AG09319 (cell line): ENCODE data around the gene CRHBP.

Experiments
- DNase-seq: peaks from one replicate; pipeline ENCODE4 v3.0.0-alpha.2; 2010; ENCODE audit warnings: low read depth; ENCODE audit errors: extremely low read depth
- TF ChIP-seq, protein P1 (sequence below): IDR thresholded peaks from 2 replicates; pipeline ENCODE4 v1.5.1; 2011; ENCODE audit warnings: low read depth, mild to moderate bottlenecking, inconsistent platforms, low read length, moderate library complexity

Gene CRHBP

DNA sequence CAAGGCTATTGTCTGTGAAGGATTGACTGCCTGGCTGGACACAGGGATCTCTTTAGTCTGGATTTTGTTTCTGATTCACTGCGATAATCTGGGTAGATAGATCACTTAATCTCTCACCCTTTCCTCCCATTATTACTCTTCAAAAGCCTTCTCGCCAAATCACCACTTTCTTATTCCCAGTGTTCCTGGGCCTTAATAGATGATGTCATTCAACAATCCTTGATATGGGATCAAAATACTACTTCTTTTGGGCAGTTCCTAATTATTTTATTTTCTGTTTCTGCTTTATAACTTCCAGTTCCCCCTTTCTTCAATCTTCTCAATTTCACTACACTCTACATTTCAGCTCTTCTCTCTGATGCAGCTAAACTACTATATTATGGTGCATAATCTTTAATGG lies 6.8 kb upstream of the CRHBP start:
- TF ChIP-seq, protein P1, sequence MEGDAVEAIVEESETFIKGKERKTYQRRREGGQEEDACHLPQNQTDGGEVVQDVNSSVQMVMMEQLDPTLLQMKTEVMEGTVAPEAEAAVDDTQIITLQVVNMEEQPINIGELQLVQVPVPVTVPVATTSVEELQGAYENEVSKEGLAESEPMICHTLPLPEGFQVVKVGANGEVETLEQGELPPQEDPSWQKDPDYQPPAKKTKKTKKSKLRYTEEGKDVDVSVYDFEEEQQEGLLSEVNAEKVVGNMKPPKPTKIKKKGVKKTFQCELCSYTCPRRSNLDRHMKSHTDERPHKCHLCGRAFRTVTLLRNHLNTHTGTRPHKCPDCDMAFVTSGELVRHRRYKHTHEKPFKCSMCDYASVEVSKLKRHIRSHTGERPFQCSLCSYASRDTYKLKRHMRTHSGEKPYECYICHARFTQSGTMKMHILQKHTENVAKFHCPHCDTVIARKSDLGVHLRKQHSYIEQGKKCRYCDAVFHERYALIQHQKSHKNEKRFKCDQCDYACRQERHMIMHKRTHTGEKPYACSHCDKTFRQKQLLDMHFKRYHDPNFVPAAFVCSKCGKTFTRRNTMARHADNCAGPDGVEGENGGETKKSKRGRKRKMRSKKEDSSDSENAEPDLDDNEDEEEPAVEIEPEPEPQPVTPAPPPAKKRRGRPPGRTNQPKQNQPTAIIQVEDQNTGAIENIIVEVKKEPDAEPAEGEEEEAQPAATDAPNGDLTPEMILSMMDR = no peak
- no peak for DNase-seq

DNA sequence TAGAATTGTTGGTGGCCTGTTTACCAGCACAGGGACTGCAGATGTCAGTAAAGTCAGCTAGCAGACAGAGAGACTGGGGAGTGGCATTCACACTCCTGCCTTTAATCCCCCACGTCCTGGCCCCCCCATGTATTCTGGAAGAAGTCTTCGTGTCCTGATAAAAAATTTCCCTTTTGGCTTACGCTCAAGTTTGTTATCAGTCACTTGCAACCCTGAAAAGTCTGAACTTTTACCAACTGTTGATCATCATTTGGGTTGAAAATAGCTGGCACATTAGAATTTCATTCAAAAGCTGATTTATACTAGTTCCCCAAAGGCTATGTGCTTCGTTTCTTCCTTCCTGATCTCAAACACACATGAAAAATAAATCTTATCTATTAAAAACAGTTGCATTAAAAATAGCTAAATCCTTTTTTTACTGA lies 5.8 kb upstream of the CRHBP start:
- TF ChIP-seq, protein P1 = no peak
- DNase-seq = no peak

DNA sequence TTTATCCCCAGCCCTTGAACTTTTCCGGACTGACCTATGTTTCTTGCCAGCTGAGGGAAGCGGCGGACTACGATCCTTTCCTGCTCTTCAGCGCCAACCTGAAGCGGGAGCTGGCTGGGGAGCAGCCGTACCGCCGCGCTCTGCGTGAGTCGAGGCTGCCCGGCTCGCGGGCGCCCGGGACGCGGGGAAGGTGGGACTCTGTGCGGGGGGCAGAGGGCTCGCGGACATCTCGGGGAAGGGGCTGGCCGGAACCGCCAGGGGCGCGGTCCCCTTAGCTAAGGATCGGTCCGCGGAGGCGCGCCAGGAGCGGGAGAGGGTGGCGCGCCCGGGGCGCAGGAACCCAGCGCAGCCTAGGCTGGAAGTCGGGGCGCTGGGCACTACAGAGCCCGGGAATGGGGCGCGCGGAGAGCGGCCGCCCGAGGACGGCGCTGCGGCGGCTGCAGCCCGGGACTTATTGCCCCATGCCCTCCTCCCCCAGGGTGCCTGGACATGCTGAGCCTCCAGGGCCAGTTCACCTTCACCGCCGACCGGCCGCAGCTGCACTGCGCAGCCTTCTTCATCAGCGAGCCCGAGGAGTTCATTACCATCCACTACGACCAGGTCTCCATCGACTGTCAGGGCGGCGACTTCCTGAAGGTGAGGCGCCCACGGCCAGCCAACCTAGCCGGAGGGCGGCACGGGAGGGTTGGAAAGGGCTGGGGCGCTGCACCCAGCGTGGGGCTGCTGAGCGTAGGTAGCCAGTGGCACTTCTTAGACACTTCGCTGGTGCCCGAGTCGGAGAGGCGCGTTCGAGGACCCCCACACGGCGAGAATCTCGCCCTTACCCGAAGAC lies 922 bp downstream of the CRHBP start:
- DNase-seq = no peak
- TF ChIP-seq, protein P1 = no peak

DNA sequence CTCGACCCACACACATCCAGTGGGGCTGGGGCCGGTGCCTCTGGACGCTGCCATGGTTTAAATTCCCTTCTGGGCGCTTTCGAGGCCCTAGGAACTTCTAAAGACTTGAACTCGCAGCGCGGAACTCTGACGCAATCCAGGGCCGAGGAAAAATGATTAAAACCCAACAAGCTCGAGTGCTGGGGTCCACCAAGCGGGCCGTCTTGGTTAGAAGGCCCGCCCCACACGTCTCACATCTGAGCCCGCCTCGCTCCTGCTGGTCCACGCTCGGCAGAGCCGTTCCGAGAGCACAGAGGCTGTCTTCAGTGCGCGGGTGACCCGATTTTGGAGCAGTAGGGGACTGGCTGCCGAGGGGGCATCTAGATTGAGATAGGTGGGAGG lies 1.5 kb downstream of the CRHBP start:
- TF ChIP-seq, protein P1 = no peak
- no peak for DNase-seq

DNA sequence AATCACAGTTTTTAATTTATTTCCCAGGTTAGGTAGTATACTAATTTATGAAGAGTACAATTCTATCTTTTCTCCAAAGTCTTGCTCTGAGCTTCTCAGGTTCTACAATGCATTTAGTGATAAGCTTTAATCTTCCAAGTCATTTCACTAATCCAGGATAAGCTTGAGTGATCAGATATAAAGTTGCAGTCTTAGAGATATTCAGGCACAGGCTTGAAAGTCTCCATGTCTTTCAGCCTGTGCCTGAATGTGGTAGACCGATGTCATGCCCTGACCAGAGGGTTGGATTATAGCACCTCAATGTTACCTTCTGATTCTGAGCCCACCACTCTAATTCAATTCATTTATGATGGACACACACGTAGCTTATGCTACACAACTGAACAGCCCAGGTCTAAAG lies 3.2 kb downstream of the CRHBP start:
- TF ChIP-seq, protein P1 = no peak
- no peak for DNase-seq

DNA sequence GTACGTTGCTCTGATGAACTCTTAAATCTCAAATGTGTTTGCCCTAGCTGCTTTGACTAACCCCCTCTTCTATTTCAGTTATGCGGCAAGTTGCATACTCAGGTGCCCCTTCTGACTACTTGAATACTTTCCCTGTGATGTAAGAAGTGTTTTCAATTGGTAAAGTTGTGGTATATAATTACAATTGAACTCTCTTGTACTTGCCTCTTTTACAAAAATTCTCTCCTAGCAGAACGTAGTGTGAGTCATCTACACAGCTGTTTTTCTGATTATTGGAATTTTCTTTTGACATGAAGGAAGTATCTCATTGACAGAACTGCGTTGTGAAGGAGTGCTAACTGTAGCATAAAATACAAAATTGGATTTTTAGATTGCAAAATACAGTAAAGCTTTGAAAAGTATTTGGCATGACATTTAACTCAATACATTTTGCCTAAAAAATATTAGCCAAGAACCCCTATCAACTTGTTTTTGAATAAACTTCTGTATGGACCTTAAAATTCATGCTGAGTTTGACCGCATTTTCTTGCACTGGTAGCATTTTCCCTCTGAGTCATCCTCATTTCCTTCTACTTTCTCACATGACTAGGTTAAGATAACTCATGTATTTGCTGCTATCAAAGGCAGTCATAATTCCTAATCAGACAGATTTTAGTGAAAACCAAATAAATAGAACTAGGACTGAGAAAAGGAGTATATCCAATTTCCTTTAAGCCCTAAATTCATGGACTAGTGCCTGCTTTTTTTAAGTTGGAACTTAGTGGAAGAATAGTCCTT lies 6.3 kb downstream of the CRHBP start:
- DNase-seq = no peak
- TF ChIP-seq, protein P1 = no peak

DNA sequence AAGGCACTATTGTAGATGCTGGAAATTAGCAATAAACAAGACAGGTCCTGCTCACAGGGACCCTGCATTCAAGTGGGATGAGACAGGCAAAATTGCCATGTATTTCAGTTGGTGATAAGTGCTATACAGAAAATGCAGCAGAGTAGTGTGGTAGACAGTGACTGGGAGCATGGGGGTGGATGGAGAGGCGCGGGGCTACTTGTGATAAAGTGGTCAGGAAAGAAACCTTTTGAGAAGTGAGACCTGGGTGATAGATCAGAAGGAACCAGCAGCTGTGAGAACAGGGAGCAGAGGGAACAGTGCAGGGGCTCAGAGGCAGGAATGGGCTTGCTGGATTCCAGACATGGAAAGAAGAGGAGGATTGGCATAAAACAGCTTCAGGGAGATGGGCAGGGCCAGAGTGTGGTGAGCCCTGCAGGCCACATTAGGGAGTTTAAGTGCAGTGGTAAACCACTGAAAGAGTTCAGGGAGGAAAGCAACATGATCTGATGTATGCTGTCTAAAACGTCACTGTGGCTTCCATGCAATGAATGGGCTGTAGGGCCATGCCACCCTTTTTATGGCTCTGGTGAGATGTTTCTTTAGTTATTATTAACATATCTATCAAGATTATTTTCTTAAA lies 7.3 kb downstream of the CRHBP start:
- DNase-seq = no peak
- TF ChIP-seq, protein P1 = no peak
